ENCODE measurements around the gene S100A5.
"Not testable (repeated sequence)": the region's sequence is repeated elsewhere in the genome, so short reads cannot be mapped to it uniquely, and the experiment has no call there.

Gene S100A5

DNA sequence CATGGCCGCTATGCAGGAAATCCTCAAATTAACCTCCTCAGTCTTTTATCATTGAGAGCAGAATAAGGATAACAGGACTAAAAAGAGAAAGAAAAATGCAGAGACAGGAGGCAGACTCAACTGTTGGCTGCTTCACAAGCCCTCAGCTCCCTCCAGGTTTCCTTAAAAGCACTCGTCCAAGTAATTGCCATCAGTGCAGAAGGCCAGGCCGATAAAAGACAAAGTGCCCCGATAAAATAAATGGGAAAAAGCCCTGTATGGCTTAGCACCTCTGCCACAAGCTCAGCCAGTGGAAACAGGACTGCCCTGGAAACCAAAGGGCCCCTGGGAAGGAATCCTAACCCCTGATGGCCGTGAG is 13.1 kb downstream of the S100A5 start:
- no peak for TF ChIP-seq CTCF (IDR thresholded peaks at IDR 0.05; ENCODE audit: insufficient read depth, low read depth, low read length, missing control alignments)
- DNase-seq (ENCODE audit: low read depth) = no peak
- no peak overlapping the region for H3K4me3 ChIP-seq (ENCODE audit: low read depth, low read length)

DNA sequence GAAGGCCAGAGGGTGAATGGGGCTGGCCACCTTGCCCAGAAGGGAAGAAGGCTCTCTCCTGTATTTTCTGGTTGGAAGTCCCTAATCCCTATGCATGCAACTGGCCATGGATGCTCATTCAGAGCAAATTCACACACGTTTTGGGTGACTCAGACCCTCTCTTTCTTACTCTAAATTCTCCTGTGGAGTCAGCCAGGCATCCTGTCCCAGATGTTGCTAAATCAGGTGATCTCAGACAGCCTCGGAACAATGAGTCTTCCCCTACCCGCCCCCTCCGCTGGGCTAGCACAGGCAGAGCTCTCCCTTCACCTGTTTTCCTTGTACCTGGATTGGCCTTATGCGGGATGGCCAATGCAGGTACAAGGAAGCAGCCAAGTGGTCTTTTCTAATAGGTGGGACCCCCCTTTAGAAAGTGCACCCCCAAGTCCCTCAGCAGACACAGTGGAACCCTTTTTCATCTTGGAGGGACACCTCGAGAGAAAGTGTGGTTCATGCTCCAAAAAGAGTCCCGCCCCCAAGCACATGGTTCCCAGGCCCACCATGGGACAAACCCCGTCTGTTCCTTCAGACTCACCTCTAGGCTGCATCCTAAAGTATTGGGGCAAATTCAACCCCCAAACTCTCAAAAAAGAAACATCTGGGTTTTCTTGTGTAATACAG is 13.6 kb downstream of the S100A5 start:
- DNase-seq (ENCODE audit: low read depth) = no peak
- no peak overlapping the region for H3K4me3 ChIP-seq (ENCODE audit: low read depth, low read length)
- TF ChIP-seq CTCF (IDR thresholded peaks at IDR 0.05; ENCODE audit: insufficient read depth, low read depth, low read length, missing control alignments) = no peak

- no peak for DNase-seq (ENCODE audit: low read depth)
- no peak for TF ChIP-seq CTCF (IDR thresholded peaks at IDR 0.05; ENCODE audit: insufficient read depth, low read depth, low read length, missing control alignments)
- H3K4me3 ChIP-seq (ENCODE audit: low read depth, low read length) = no peak overlapping the region
These were observed 14.6 kb downstream of the S100A5 start for GRCh38 chr1:153526132-153526543.

GRCh38 chr1:153525088-153525728 is 15.5 kb downstream of the S100A5 start:
- no peak for TF ChIP-seq CTCF (IDR thresholded peaks at IDR 0.05; ENCODE audit: insufficient read depth, low read depth, low read length, missing control alignments)
- no peak overlapping the region for H3K4me3 ChIP-seq (ENCODE audit: low read depth, low read length)
- DNase-seq (ENCODE audit: low read depth) = no peak

- H3K4me3 ChIP-seq (ENCODE audit: low read depth, low read length); DNase-seq (ENCODE audit: low read depth): not testable (repeated sequence)
These were observed 18.2 kb downstream of the S100A5 start for GRCh38 chr1:153522353-153523048.

DNA sequence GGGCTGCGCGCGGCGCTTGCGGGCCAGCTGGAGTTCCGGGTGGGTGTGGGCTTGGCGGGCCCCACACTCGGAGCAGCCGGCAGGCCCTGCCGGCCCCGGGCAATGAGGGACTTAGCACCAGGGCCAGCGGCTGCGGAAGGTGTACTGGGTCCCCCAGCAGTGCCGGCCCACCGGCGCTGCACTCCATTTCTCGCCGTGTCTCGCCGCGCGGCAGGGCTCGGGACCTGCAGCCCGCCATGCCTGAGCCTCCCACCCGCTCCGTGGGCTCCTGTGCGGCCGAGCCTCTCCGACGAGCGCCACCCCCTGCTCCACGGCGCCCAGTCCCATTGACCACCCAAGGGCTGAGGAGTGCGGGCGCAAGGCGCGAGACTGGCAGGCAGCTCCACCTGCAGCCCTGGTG is 18.9 kb downstream of the S100A5 start:
- H3K4me3 ChIP-seq (ENCODE audit: low read depth, low read length); DNase-seq (ENCODE audit: low read depth): not testable (repeated sequence)

DNA sequence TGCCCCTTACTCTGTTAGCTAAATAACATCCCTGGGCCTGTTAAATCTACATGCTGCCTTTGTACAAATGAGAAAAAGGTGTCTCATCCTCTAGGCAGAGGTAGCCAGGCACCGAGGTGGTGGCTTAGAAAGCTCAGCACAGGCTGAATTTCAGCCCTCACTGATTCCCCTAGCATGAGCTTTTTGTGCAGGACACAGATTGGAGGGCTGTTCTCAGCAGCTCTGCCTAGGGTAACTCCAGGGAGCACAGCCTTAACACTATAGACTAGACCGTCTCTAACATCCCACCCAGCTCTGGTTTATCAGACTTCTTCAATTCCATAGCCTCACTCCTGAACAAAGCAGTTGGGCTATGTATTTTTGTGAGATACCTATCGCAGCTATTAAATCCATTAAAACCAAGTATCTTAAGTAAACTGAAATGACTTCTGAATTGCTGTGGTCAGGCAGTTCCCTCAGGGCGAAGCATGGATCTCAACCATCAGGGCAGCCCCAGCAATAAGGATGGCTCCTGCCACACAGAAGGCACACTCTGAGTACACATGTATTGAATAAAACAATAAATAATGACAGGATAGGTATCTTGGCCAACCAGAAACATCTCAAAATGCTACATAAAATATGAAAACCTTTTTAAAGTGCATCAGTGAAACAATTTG is 19.8 kb downstream of the S100A5 start:
- H3K4me3 ChIP-seq (ENCODE audit: low read depth, low read length) = no peak overlapping the region
- no peak for TF ChIP-seq CTCF (IDR thresholded peaks at IDR 0.05; ENCODE audit: insufficient read depth, low read depth, low read length, missing control alignments)
- no peak for DNase-seq (ENCODE audit: low read depth)

DNA sequence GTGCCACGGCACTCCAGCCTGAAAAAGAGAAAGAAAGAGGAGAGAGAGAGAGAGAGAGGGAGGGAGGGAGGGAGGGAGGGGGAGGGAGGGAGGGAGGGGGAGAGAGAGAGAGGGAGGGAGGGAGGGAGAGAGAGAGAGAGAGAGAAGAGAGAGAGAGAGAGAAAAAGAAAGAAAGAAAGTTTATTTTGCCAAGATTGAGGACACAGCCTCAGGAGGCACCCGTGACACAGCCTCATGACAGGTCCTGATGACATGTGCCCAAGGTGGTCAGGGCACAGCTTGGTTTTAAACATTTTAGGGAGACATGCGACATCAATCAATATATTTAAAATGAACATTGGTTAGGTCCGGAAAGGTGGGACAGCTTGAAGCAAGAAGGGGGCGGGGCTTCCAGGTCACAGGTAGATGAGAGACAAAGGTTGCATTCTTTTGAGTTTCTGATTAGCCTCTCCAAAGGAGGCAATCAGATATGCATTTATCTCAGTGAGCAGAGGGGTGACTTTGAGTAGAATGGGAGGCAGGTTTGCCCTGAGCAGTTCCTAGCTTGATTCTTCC is 20.5 kb downstream of the S100A5 start:
- H3K4me3 ChIP-seq (ENCODE audit: low read depth, low read length); DNase-seq (ENCODE audit: low read depth): not testable (repeated sequence)
